Measurements from ENCODE around the gene CNKSR3.

- TF ChIP-seq TAF1 (IDR thresholded peaks at IDR 0.05; ENCODE audit: borderline replicate concordance, insufficient read depth, low read length) (no peak), REST (IDR thresholded peaks at IDR 0.05; ENCODE audit: insufficient read depth in 1 of 2, low read depth in 2 of 2, low read length in 2 of 2) (no peak)
Measured at GRCh38 chr6:154341336-154341735, 169.1 kb downstream of the CNKSR3 start.

Measured in PFSK-1 (cell line).